Adrenal gland (tissue), 5 donors: ENCODE measurements around the gene KLF7.

ENCODE experiments used
- POLR2A ChIP-seq, 2 donors: fragments of 450-650 bp; IDR thresholded peaks; one replicate each; pipeline ENCODE4 v1.6.1; 2017; ENCODE audit warnings: antibody characterized with exemption in 2 of 2, mild to moderate bottlenecking in 2 of 2, moderate library complexity in 1 of 2
- TF ChIP-seq, protein P1 (sequence below), 6 experiments: fragments of 450-650 bp in 4 of 6; fragments of 200-600 bp in 2 of 6; sonication (generic) in 1 of 6; IDR thresholded peaks; 1 replicate in 5 of 6; 2 replicates in 1 of 6; pipeline versions ENCODE4 v1.5.1 to v1.8.0; 2016 to 2021; ENCODE audit warnings: antibody characterized with exemption in 6 of 6, mild to moderate bottlenecking in 2 of 6, moderate library complexity in 1 of 6
- donor health status: DM: no; HTN: no; CAD: no.

DNA sequence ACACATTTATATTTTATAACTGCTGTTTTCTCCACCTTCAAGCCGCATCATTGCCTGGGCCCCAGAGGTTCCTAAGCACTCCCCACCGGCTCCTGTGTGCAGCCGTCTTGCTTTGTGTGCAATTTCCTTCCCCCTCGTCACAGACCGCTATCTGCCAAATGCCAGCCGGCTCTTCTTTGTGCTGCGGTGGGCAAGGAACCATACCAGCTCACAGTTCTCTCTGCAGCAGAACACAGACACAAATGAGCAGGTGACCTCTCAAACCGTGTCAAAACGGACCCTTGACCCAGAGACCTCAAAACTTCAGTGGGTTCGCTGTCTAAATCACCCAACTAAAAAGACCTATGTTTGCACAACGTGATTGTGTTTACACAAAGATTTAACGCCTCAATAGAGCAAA, 58.2 kb downstream of the KLF7 start:
- TF ChIP-seq, protein P1, sequence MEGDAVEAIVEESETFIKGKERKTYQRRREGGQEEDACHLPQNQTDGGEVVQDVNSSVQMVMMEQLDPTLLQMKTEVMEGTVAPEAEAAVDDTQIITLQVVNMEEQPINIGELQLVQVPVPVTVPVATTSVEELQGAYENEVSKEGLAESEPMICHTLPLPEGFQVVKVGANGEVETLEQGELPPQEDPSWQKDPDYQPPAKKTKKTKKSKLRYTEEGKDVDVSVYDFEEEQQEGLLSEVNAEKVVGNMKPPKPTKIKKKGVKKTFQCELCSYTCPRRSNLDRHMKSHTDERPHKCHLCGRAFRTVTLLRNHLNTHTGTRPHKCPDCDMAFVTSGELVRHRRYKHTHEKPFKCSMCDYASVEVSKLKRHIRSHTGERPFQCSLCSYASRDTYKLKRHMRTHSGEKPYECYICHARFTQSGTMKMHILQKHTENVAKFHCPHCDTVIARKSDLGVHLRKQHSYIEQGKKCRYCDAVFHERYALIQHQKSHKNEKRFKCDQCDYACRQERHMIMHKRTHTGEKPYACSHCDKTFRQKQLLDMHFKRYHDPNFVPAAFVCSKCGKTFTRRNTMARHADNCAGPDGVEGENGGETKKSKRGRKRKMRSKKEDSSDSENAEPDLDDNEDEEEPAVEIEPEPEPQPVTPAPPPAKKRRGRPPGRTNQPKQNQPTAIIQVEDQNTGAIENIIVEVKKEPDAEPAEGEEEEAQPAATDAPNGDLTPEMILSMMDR (IDR thresholded peaks at IDR 0.05): no peak
- TF ChIP-seq POLR2A (IDR thresholded peaks at IDR 0.05): no peak
